Heart left ventricle (tissue), 16 donors: ENCODE measurements around the gene SWAP70. TPM values are rescaled to one million over a fixed set of nuclear protein-coding genes. Genes with fewer than 3 reads are reported as not detected.

ENCODE experiments used
- ATAC-seq, 4 donors: fragments of 200-7000 bp; cut with Tn5 transposase; one replicate each; pipeline ENCODE4 v1.9.1; 2020 to 2022; ENCODE audit warnings: moderate library complexity in 4 of 4, mild to moderate bottlenecking in 3 of 4, moderate number of reproducible peaks in 1 of 4
- DNase-seq, 5 donors: peaks; one replicate each; pipeline ENCODE4 v3.0.0-alpha.2; 2020
- H3K27ac ChIP-seq, 12 donors: fragments of 200-600 bp; sonication (generic) in 4 of 12; one replicate each; pipeline versions ENCODE4 v1.5.0 to v1.8.0; 2016 to 2022; ENCODE audit warnings: mild to moderate bottlenecking in 2 of 12
- H3K27me3 ChIP-seq, 9 donors: fragments of 200-600 bp; sonication (generic) in 2 of 9; one replicate each; pipeline versions ENCODE4 v1.5.1 to v1.8.0; 2016 to 2022; ENCODE audit warnings: mild to moderate bottlenecking in 3 of 9
- H3K36me3 ChIP-seq, 9 donors: fragments of 200-600 bp; sonication (generic) in 2 of 9; one replicate each; pipeline versions ENCODE4 v1.5.0 to v1.8.0; 2018 to 2022; ENCODE audit warnings: mild to moderate bottlenecking in 2 of 9
- H3K4me1 ChIP-seq, 12 donors: fragments of 200-600 bp; sonication (generic) in 4 of 12; one replicate each; pipeline versions ENCODE4 v1.5.0 to v1.8.0; 2016 to 2022; ENCODE audit warnings: mild to moderate bottlenecking in 3 of 12
- H3K4me3 ChIP-seq, 12 donors: fragments of 200-600 bp; sonication (generic) in 4 of 12; one replicate each; pipeline versions ENCODE4 v1.5.0 to v1.8.0; 2017 to 2022; ENCODE audit warnings: mild to moderate bottlenecking in 9 of 12, moderate library complexity in 4 of 12
- H3K9me3 ChIP-seq, 12 donors: fragments of 200-600 bp; sonication (generic) in 4 of 12; one replicate each; pipeline versions ENCODE4 v1.5.0 to v1.8.0; 2016 to 2022; ENCODE audit warnings: mild to moderate bottlenecking in 1 of 12
- CTCF ChIP-seq, 12 donors: fragments of 200-600 bp; sonication (generic) in 4 of 12; IDR thresholded peaks; one replicate each; pipeline versions ENCODE4 v1.5.0 to v1.8.0; 2018 to 2022; ENCODE audit warnings: antibody characterized with exemption in 12 of 12, mild to moderate bottlenecking in 5 of 12
- POLR2A ChIP-seq, 2 donors: fragments of 450-650 bp; IDR thresholded peaks; one replicate each; pipeline ENCODE4 v1.6.1; 2017; ENCODE audit warnings: antibody characterized with exemption in 2 of 2, mild to moderate bottlenecking in 2 of 2, moderate library complexity in 2 of 2
- WGBS, 4 donors: extraction: QIAGEN DNeasy Blood & Tissue Kit in 2 of 4; methylation state at CpG; one replicate each; pipeline versions ENCODE4 v1.1.5 to v1.1.7; 2013 to 2018; 5-methylcytosine and 5-hydroxymethylcytosine counted together
- intact Hi-C, 10 donors: fragments of 100-400 bp; cut with DNase I; formaldehyde crosslinking; loops; one replicate each; pipeline versions ENCODE4 v1.11.1 to v1.14.2; 2022
- polyA plus RNA-seq, 2 donors: library from polyadenylated mRNA; stranded (reverse); fragments of 200-250 nt; gene quantifications; one replicate each; pipeline ENCODE4 v1.2.3, GENCODE V29; 2013
- total RNA-seq, 9 donors: library from RNA; depleted of rRNA in 2 of 9; stranded (reverse); fragments of >200 nt in 2 of 9; fragmentation: NEBNext Ultra II Directional in 3 of 9; extraction: Animal tissue kit (Norgen Biotek cat#: 25700) in 3 of 9; gene quantifications; one replicate each; pipeline versions ENCODE4 v1.1.0 to v1.2.4, GENCODE V29; 2016 to 2023
- donor health status: ischemic (EF 13 %, LVEDD 7.1; RV severe dilation, severe dysfunction).
- donor health status: healthy with polysubstance abuse.
- donor health status: DM: no; HTN: yes; CAD: no.
- donor health status: DM: no; HTN: no; CAD: no.
- donor health status: ischemic (EF 25% LVEDD 6.9; RV normal size, moderate dysfunction).
- donor health status: ischemic (EF 25% LVEDD 5.7; RV mildly dilated, moderate dysfunction).
- donor health status: healthy.
- donor health status: DM: yes; HTN: yes; CAD: no.
- donor health status: ischemic (EF 35%, LVEDD 5.7; RV mildly dilated, moderate dysfunction).
- donor health status: nonischemic (EF 11% LVEDD 7.7; RV severe dilation, severe dysfunction).
- donor health status: DM: yes; HTN: yes; CAD: no.
- donor health status: PGD.
- donor health status: ischemic (EF 29% LVEDD 5.4; RV normal size, mild dysfunction).
- donor health status: nonischemic (EF 23%, LVEDD 6.1; RV moderate dilation, normal function).

Gene SWAP70
- total and polyA plus RNA-seq, 11 donors: 6.0 to 38.5 (median 21.8) TPM

GRCh38 chr11:9776203-9776602, 112.3 kb downstream of the SWAP70 start:
- H3K27me3 ChIP-seq: no peaks in the 10 kb centered on the region
- DNase-seq (no peak), ATAC-seq (no peak)
- peaks cover 0 to 33% (median 25%) of the 10 kb centered on the region in 9 donors for H3K36me3 ChIP-seq
- H3K27ac ChIP-seq: no peak overlapping the region
- intact Hi-C loops: no loop called here
- TF ChIP-seq POLR2A (IDR thresholded peaks at IDR 0.05) (no peak), CTCF (IDR thresholded peaks at IDR 0.05) (no peak)
- H3K4me1 ChIP-seq: peaks cover 0 to 25% (median 10%) of the 10 kb centered on the region in 12 donors
- H3K4me3 ChIP-seq: no peak overlapping the region
- no peaks in the 10 kb centered on the region for H3K9me3 ChIP-seq
- 94 to 98% (median 96%) methylated on average over 1 of the region's 1 CpG for WGBS, 4 donors

GRCh38 chr11:9777066-9777465, 113.2 kb downstream of the SWAP70 start:
- intact Hi-C loops: no loop called here
- H3K27ac ChIP-seq: no peak overlapping the region
- H3K4me1 ChIP-seq: peaks cover 0 to 17% (median 9%) of the 10 kb centered on the region in 12 donors
- no peaks in the 10 kb centered on the region for H3K9me3 ChIP-seq
- H3K27me3 ChIP-seq: no peaks in the 10 kb centered on the region
- 79 to 91% (median 83%) methylated on average over 2 of the region's 2 CpGs for WGBS, 4 donors
- ATAC-seq (no peak), DNase-seq (no peak)
- H3K36me3 ChIP-seq: peaks cover 0 to 40% (median 33%) of the 10 kb centered on the region in 9 donors
- TF ChIP-seq CTCF (IDR thresholded peaks at IDR 0.05) (no peak), POLR2A (IDR thresholded peaks at IDR 0.05) (no peak)
- no peak overlapping the region for H3K4me3 ChIP-seq

- ATAC-seq (no peak), DNase-seq (no peak)
- no peaks in the 10 kb centered on the region for H3K27me3 ChIP-seq
- no peak for TF ChIP-seq POLR2A (IDR thresholded peaks at IDR 0.05)
- no peak for TF ChIP-seq CTCF (IDR thresholded peaks at IDR 0.05)
- peaks cover 0 to 17% (median 9%) of the 10 kb centered on the region in 12 donors for H3K4me1 ChIP-seq
- 94 to 96% (median 95%) methylated on average over 5 of the region's 5 CpGs for WGBS, 4 donors
- H3K27ac ChIP-seq: no peak overlapping the region
- no peaks in the 10 kb centered on the region for H3K9me3 ChIP-seq
- H3K36me3 ChIP-seq: peaks cover 0 to 44% (median 33%) of the 10 kb centered on the region in 9 donors
- intact Hi-C loops: no loop called here
- no peak overlapping the region for H3K4me3 ChIP-seq
These were observed 113.6 kb downstream of the SWAP70 start for GRCh38 chr11:9777525-9777924.

- no peak overlapping the region for H3K4me3 ChIP-seq
- TF ChIP-seq POLR2A (IDR thresholded peaks at IDR 0.05) (no peak), CTCF (IDR thresholded peaks at IDR 0.05) (no peak)
- H3K9me3 ChIP-seq: no peaks in the 10 kb centered on the region
- peaks cover 0 to 15% (median 0%) of the 10 kb centered on the region in 12 donors for H3K4me1 ChIP-seq
- DNase-seq (no peak), ATAC-seq (no peak)
- whole genome bisulfite sequencing, 4 donors: 96 to 97% (median 97%) methylated on average over 4 of the region's 4 CpGs
- no peak overlapping the region for H3K27ac ChIP-seq
- intact Hi-C loops: no loop called here
- H3K36me3 ChIP-seq: peaks cover 0 to 74% (median 59%) of the 10 kb centered on the region in 9 donors
- H3K27me3 ChIP-seq: no peaks in the 10 kb centered on the region
These were observed 117.1 kb downstream of the SWAP70 start for GRCh38 chr11:9780929-9781328.
